ENCODE data around the gene WDR93.
A peak's percentile ranks its signal among the peaks of the same experiment; 100 is the strongest.

WDR93 gene

GRCh38 chr15:89749526-89749925 is 58.9 kb downstream of the WDR93 start:
- no peak for DNase-seq (ENCODE audit: low spot score)

GRCh38 chr15:89749951-89750559 is 59.4 kb downstream of the WDR93 start:
- no peak for DNase-seq (ENCODE audit: low spot score)

- peak; percentile 91 for DNase-seq (ENCODE audit: low spot score)
Observed at GRCh38 chr15:89750560-89751542, 60.2 kb downstream of the WDR93 start, which contains the start of gene MESP1. TSS of gene MESP1 (minus strand) at chr15:89751249. CDS start at chr15:89751231, 18 bp downstream.

GRCh38 chr15:89751748-89752147 is 61.1 kb downstream of the WDR93 start:
- DNase-seq (ENCODE audit: low spot score), result no peak

GRCh38 chr15:89753855-89754254 is 63.2 kb downstream of the WDR93 start:
- DNase-seq (ENCODE audit: low spot score), result no peak

GRCh38 chr15:89754361-89755154 is 63.9 kb downstream of the WDR93 start:
- no peak for DNase-seq (ENCODE audit: low spot score)

- DNase-seq (ENCODE audit: low spot score), result no peak
Observed at GRCh38 chr15:89755701-89756100, 65.1 kb downstream of the WDR93 start.

GRCh38 chr15:89756897-89757296 is 66.3 kb downstream of the WDR93 start:
- DNase-seq (ENCODE audit: low spot score), result no peak

GRCh38 chr15:89758283-89758682 is 67.7 kb downstream of the WDR93 start:
- DNase-seq (ENCODE audit: low spot score), result no peak

- DNase-seq (ENCODE audit: low spot score), result no peak
Observed at GRCh38 chr15:89758981-89759380, 68.4 kb downstream of the WDR93 start.

GRCh38 chr15:89759835-89760234 is 69.2 kb downstream of the WDR93 start:
- no peak for DNase-seq (ENCODE audit: low spot score)

GRCh38 chr15:89760303-89761008 is 69.8 kb downstream of the WDR93 start:
- DNase-seq (ENCODE audit: low spot score), result peak; percentile 78

GRCh38 chr15:89761009-89761831 is 70.6 kb downstream of the WDR93 start:
- DNase-seq (ENCODE audit: low spot score), result no peak

GRCh38 chr15:89761929-89762328 is 71.3 kb downstream of the WDR93 start:
- no peak for DNase-seq (ENCODE audit: low spot score)

- no peak for DNase-seq (ENCODE audit: low spot score)
Observed at GRCh38 chr15:89765694-89766093, 75.1 kb downstream of the WDR93 start.

- no peak for DNase-seq (ENCODE audit: low spot score)
Observed at GRCh38 chr15:89766357-89767311, 76.0 kb downstream of the WDR93 start.

GRCh38 chr15:89767411-89767915 is 76.9 kb downstream of the WDR93 start:
- DNase-seq (ENCODE audit: low spot score), result no peak

- DNase-seq (ENCODE audit: low spot score), result no peak
Observed at GRCh38 chr15:89768071-89768500, 77.5 kb downstream of the WDR93 start.

- DNase-seq (ENCODE audit: low spot score), result no peak
Observed at GRCh38 chr15:89769366-89769765, 78.8 kb downstream of the WDR93 start.
